Measurements from ENCODE around the gene MYO16.

MYO16 gene

GRCh38 chr13:109093998-109094397 is 464.6 kb downstream of the MYO16 start:
- Histone ChIP-seq H3K4me1 (no peaks in the 10 kb centered on the region), H3K4me3 (no peak overlapping the region), H3K27ac (no peak overlapping the region), H3K9me3 (no peaks in the 10 kb centered on the region), H3K36me3 (no peaks in the 10 kb centered on the region), H3K27me3 (peaks cover 0 to 5% of the 10 kb centered on the region in 2 donors)
- intact Hi-C loops (cut with DNase I; ENCODE audit: low total_unique reads): no loop called here
- no peak for DNase-seq
- TF ChIP-seq, protein P1, sequence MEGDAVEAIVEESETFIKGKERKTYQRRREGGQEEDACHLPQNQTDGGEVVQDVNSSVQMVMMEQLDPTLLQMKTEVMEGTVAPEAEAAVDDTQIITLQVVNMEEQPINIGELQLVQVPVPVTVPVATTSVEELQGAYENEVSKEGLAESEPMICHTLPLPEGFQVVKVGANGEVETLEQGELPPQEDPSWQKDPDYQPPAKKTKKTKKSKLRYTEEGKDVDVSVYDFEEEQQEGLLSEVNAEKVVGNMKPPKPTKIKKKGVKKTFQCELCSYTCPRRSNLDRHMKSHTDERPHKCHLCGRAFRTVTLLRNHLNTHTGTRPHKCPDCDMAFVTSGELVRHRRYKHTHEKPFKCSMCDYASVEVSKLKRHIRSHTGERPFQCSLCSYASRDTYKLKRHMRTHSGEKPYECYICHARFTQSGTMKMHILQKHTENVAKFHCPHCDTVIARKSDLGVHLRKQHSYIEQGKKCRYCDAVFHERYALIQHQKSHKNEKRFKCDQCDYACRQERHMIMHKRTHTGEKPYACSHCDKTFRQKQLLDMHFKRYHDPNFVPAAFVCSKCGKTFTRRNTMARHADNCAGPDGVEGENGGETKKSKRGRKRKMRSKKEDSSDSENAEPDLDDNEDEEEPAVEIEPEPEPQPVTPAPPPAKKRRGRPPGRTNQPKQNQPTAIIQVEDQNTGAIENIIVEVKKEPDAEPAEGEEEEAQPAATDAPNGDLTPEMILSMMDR (IDR thresholded peaks at IDR 0.05): no peak

GRCh38 chr13:109095126-109095525 is 465.7 kb downstream of the MYO16 start:
- H3K27ac ChIP-seq: no peak overlapping the region
- TF ChIP-seq, protein P1 (IDR thresholded peaks at IDR 0.05): no peak
- H3K27me3 ChIP-seq: peaks cover 0 to 5% of the 10 kb centered on the region in 2 donors
- H3K4me1 ChIP-seq: no peaks in the 10 kb centered on the region
- no peaks in the 10 kb centered on the region for H3K9me3 ChIP-seq
- H3K36me3 ChIP-seq: no peaks in the 10 kb centered on the region
- no peak for DNase-seq
- no peak overlapping the region for H3K4me3 ChIP-seq
- intact Hi-C loops (cut with DNase I; ENCODE audit: low total_unique reads): no loop called here

DNA sequence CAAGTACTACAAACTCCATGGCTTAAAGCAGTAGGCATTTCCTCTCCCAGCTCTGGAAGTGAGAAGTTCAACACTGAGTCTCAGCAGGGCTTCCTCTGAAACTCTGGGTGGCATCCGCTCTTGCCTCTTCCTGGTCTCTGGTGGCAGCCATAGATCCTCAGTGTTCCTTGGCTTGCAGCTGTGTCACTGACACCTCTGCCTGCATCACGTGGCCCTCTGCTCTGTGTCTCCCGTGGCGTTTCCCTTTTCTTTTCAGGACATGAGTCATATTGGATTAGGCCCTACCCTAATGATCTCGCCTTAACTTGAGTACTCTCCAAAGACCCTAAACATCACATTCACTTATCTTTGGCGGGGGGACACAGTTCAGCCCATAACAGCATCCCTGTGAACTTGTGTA is 466.7 kb downstream of the MYO16 start:
- intact Hi-C loops (cut with DNase I; ENCODE audit: low total_unique reads): no loop called here

DNA sequence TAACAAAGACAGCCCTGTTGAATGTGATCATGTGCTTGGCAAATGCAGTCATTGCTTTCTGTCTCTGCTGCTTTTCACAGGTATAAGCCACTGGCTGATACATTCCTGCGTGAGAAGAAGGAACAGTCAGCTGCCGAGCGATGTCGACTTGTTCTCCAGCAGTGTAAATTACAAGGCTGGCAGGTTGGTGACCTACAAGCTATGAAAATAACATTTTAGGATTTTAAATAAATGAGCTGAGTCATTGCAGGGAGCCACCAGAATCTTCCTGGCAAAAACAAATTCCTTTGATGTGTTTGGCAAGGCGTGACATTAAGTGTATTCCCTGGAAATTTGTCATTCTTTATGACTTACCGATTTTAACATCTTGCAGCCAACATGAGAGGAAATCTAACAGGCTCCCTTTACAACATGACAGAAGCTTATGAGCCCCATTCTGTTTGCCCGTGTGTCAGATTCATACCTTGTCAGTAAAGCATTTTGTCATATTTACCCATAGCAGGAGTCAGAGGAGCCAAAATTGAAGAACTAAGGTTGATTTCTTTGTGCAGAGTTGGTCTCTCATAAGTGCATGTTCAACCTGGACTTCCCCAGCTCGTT is 471.4 kb downstream of the MYO16 start:
- H3K4me1 ChIP-seq: no peaks in the 10 kb centered on the region
- H3K36me3 ChIP-seq: no peaks in the 10 kb centered on the region
- TF ChIP-seq, protein P1 (IDR thresholded peaks at IDR 0.05): no peak
- H3K27ac ChIP-seq: no peak overlapping the region
- no peak overlapping the region for H3K4me3 ChIP-seq
- H3K9me3 ChIP-seq: no peaks in the 10 kb centered on the region
- no peaks in the 10 kb centered on the region for H3K27me3 ChIP-seq
- no peak for DNase-seq
- intact Hi-C loops (cut with DNase I; ENCODE audit: low total_unique reads): no loop called here

More for the DNA sequence above, 466.7 kb downstream of the MYO16 start:
- H3K4me3 ChIP-seq: no peak overlapping the region
- TF ChIP-seq, protein P1 (IDR thresholded peaks at IDR 0.05): no peak
- no peak overlapping the region for H3K27ac ChIP-seq
- no peaks in the 10 kb centered on the region for H3K27me3 ChIP-seq
- no peaks in the 10 kb centered on the region for H3K36me3 ChIP-seq
- DNase-seq: no peak
- no peaks in the 10 kb centered on the region for H3K4me1 ChIP-seq
- no peaks in the 10 kb centered on the region for H3K9me3 ChIP-seq

GRCh38 chr13:109101550-109102144 is 472.2 kb downstream of the MYO16 start:
- Histone ChIP-seq H3K4me3 (no peak overlapping the region), H3K4me1 (no peaks in the 10 kb centered on the region), H3K27ac (no peak overlapping the region), H3K9me3 (no peaks in the 10 kb centered on the region), H3K27me3 (no peaks in the 10 kb centered on the region), H3K36me3 (no peaks in the 10 kb centered on the region)
- TF ChIP-seq, protein P1 (IDR thresholded peaks at IDR 0.05): no peak
- intact Hi-C loops (cut with DNase I; ENCODE audit: low total_unique reads): no loop called here
- no peak for DNase-seq
